HL-60/S4 treated with retinoic acid at 250 ng/mL for 4 days and 3 days (cell line): ENCODE results near the gene GPC5.
"Not testable (repeated sequence)": the region's sequence is repeated elsewhere in the genome, so short reads cannot be mapped to it uniquely, and the experiment has no call there.

ENCODE experiments used
- in situ Hi-C: fragments of 300-500 bp; cut with MboI; formaldehyde crosslinking; loops from 2 replicates; pipeline ENCODE4 v1.7.0; 2022; ENCODE audit warnings: low sequenced_read_pairs

Gene GPC5

DNA sequence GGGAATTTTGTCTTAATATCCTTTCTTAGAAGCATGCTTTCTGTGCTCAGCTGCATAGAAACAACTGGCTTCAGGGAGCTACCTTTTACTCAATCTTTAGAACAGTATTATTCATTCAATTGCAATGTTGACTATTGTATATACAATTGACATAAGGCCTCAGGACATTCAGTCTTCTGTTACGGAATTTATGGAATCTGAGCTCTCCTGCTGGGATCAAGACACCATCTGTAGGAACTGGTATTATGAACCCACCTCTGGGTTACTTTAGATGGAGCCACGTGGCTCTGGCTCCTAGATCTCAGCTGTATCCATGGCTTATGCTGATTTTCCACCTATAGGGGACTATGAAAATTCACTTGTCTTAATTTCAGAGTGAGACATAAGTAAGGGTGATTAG, 1112.0 kb downstream of the GPC5 start:
- in situ Hi-C loops, result no loop called here

DNA sequence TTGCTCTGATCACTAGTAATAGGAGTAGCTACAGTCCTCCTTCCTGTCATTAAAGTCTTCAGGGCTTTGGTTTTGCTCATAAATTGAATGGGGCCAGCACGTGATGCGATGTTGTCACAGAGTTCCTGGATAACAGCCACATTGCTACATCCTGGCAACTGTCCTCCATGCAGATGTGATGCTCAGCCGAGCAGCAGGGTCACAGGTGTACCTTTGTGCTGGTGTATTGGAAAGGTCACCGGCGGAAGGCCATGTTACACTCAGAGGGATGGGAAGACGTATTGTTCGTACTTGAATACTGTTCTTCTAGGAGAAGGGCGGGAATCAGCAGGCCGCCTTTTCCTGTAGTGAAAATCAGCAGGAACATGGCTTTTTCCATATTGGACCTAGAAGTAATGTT, 1114.4 kb downstream of the GPC5 start:
- in situ Hi-C loops, result no loop called here

DNA sequence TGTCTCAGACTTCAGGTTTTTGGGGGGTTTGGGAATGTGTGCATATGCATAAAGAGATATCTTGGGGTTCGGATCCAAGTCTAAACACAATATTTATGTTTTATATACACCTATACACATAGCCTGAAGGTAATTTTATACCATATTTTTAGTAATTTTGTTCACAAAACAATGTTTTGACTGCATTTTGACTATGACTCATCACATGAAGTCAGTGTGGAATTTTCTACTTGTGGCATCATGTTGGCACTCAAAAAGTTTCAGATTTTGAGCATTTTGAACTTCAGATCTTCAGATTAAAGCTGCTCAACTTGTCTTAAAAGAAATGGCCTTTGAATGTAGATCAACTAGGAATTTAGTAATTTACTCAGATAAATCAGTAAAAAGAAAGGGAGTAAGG, 1115.3 kb downstream of the GPC5 start:
- in situ Hi-C loops, result no loop called here

DNA sequence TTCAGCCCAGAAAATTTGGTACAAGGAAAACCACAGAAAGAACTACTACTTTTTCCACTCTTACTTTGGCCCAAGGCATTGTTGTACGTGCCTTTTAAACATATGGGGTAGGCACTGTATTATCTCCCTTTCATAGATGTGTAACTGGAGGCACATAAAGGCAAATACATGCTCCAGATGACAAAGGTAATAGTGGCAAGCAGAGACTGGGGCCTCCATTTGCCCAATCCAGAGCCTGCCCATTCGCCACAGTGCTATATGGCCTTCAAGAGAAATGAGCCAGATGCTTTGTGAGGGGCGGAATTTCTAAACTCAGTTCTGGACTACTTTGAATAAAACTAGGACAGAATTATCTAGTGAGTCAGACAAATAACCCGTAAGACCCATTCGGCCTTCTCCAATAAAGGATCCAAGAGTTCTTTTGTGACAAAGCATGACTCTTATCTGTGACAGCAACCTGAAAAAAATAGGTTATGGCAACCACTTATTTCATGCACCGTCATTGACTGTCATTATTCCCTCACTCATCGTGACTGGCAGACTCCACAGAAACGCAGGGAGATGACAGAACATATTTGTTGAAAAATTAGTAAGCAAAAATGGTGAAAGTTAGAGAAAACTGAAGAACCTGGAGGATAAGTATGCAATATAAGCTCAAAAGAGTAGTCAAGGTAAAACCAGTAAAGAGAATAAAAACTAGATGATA, 1116.2 kb downstream of the GPC5 start:
- in situ Hi-C loops, result no loop called here

DNA sequence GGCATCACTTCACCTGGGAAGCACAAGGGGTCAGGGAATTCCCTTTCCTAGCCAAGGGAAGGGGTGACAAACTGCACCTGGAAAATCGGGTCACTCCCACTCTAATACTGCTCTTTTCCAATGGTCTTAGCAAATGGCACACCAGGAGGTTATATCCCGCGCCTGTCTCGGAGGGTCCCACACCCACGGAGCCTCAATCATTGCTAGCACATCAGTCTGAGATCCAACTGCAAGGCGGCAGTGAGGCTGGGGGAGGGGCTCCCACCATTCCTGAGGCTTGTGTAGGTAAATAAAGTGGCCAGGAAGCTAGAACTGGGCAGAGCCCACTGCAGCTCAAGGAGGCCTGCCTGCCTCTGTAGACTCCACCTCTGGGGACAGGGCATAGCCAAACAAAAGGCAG, 1118.5 kb downstream of the GPC5 start:
- in situ Hi-C loops, result not testable (repeated sequence)

DNA sequence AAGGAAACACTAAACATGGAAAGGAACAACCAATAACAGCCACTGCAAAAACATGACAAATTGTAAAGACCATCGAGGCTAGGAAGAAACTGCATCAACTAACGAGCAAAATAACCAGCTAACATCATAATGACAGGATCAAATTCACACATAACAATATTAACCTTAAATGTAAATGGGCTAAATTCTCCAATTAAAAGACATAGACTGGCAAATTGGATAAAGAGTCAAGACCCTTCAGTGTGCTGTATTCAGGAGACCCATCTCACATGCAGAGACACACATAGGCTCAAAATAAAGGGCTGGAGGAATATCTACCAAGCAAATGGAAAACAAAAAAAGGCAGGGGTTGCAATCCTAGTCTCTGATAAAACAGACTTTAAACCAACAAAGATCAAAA, 1120.2 kb downstream of the GPC5 start:
- in situ Hi-C loops, result not testable (repeated sequence)

DNA sequence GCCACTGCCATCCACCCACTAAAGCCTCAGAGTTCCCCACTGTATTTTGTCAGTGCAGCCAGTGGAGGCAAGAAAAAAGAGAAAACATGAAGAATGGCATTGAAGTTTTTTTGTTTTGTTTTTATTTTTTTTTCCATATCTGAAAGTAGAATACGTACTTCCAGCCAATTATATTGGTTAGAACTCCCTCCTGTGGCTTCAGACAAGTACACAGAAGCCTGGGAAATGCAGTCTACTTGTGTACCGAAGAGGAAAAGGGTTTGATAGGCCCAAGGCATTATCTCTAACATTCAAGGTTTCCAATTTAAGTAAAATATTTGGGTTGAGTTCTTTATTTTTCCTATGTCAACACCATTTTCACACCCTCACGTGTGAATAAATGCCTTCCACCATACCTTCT, 1131.9 kb downstream of the GPC5 start:
- in situ Hi-C loops, result no loop called here

DNA sequence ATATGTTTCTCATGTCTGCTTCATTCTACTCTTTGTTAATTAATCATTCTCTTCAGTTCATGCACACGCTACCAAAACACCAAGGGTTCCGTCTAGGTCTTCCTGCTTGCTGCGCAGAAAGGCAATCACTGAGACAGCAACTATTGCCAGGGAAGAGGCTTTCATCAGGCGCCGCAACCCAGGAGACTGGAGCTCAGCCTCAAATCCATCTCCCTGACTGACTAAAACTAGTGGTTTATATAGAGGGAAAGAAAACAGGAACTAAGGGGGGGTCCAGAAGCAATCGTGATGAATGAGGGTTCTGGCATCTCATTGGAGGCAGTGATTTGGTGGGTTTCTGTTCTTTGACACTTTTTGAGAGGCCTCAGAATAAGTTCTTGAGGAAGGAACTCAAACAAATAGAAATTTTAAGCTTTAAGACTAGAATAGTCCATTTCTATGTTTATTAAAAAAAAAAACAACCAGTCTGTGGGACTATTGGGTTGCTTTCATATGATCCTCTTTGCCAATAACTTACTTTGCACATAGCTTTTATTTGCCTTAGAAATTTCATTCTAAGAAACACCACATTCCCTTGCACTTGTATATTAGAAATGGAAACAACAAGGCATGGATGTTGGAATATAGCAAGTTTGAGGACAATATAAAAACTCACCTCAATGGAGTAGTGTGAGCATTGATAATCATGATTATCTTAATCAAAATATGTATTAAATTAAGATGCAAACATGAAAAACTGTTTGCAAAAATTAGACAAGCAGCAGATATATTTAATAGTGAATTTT, 1137.0 kb downstream of the GPC5 start:
- in situ Hi-C loops, result no loop called here

DNA sequence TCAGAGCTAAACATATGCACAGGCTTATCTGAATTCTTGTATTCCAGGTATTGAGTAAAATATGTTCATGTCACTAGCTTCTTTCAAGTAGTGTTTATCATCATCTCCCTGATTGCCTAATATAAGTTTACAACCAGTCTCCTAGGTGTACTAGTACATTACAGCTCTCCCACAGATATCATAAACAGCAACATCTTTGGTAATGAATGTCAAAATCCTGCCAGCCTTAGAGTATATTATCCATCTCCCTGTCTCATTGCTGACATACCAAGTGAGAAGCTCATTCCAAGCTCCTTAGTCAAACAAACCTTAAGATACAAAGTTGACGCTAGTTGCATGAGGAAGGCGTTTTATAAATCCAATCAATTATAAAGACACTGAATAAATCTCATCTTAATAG, 1139.0 kb downstream of the GPC5 start:
- in situ Hi-C loops, result no loop called here

DNA sequence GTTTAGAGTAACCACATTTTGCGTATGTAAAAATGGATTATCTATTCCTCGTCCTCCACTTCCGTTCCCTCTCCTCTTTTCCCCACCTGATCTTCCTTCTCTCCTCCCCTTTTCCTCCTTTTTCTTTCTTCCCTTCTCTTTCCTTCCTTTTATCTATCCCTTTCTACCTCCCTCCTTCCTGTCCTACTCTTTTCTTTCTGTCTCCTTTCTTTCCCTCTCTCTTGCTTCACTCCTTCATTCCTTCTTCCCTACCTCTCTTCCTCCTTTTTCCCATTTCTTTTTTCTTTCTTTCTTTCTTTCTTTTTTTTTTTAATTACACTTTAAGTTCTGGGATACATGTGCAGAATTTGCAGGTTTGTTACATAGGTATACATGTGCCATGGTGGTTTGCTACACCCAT, 1139.7 kb downstream of the GPC5 start:
- in situ Hi-C loops, result no loop called here

DNA sequence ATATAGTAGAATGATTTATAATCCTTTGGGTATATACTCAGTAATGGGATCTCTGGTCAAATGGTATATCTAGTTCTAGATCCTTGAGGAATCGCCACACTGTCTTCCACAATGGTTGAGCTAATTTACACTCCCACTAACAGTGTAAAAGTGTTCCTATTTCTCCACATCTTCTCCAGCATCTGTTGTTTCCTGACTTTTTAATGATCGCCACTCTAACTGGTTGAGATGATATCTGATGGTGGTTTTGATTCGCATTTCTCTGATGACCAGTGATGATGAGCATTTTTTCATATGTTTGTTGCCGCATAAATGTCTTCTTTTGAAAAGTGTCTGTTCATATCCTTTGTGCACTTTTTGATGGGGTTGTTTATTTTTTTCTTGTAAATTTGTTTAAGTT, 1140.7 kb downstream of the GPC5 start:
- in situ Hi-C loops, result not testable (repeated sequence)

DNA sequence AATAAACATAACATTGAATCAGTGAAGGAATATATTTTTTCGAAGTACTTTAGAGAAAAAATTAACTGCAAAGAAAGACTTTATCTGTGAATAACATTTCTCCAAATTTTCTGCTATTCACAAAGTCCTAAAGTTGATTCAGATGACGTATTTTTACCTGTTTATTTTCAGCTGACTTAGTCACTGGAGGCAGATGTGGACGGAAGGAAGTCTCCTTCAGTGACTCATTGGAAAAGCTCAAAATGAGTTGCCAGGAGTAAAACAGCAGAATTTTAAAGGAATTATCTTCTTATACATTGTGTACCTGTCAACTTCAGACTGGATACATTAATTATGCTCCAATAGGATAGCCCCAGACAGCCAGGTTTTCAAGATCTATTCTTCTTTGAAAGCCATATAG, 1148.8 kb downstream of the GPC5 start:
- in situ Hi-C loops, result no loop called here

DNA sequence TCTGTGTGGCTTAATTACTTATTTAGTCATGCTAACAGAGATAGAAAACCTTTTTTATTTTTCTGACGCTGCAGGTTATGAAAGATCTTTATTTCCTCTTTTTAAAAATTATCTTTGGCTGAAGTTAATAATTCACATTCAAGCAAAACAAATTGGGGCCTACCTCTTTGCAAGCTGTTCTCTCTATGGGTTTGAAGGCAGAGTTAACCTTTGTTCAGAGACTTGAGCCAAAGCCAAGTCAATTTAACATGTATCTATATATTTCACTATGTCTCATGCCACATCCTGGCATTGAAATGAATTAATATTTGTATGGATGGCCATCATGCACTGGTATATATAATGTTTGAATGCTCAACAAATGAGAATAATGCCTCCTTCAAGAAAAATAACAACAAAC, 1150.9 kb downstream of the GPC5 start:
- in situ Hi-C loops, result no loop called here

DNA sequence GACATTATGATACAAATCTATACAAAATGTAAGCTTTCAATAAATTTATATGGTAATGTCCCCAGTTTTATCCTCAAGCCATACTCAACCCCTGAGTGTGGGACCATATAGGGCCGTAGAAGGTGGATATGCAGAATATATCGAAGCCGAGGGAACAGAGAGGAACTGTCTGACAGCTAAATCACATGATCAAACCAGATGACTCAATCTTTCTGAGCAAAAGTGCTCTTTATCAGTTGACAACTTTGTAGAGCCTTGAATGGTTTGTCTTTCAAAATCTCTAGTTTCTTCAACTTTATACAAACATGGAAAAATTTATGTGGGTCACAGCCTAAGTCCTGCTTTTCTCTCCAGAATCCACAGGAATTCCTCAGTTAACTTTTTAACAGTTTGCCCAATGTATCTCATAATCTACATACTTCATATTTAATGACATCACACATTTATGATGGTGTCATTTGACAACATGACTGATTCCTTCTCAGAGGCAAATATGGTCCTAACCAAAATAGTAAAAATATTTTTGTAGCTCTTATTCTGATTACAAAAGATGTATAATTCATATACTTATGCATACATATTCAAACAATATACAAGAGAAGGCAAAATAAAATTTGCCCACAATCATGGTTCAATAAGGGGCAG, 1155.2 kb downstream of the GPC5 start:
- in situ Hi-C loops, result no loop called here

DNA sequence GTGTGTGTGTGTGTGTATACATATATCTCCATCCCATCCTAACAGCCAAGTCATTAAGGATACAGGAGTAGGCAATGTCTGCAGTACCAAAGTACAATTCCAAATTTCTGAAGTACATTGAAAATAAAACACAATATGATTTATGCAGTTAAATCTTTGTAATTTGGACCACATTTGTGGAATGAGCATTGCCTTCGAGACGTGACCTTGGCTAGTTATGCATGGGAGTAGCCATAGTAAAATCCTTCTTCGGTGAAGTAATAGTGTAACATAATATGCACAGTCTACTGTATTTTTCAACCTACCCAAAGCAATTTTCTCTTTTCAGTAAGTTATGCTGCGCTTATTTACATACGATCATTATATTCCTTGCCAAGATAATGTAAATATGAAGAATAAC, 1162.5 kb downstream of the GPC5 start:
- in situ Hi-C loops, result no loop called here

DNA sequence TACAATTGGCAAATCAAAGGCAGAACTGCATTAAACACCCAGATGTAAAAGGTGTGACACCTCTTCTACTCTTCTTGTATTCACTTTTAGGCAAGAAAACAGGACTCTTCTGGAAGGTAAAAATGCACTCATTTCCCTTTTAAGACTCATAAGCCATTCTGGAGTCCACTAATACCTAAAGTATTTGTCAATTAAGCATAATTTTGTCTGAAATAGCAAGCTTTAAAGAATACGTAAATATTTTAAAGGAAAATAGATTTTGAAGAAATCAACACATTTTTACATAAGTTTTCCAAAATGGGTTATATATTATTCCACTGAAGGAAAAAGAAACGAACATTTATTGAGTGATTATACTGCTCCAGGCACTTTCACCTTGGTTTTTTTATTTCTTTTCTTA, 1166.5 kb downstream of the GPC5 start:
- in situ Hi-C loops, result no loop called here

DNA sequence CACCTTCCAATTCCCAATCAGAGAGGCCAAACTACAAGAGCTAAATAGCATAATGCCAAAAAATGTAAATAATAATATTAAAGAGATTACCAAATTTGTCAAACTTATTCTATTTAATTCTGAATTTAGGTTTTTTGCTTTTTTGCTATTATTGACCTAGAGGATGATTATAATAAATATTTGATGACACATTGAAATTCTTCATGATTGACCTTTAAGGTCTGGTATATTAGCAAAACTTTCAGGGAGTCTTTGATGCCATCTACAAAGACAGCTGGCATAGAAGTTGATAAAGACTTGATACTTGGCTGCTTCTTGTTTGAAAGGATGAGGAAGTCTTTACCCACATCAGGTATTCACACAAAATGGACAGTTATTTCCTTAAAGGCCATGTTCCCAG, 1168.3 kb downstream of the GPC5 start:
- in situ Hi-C loops, result no loop called here

DNA sequence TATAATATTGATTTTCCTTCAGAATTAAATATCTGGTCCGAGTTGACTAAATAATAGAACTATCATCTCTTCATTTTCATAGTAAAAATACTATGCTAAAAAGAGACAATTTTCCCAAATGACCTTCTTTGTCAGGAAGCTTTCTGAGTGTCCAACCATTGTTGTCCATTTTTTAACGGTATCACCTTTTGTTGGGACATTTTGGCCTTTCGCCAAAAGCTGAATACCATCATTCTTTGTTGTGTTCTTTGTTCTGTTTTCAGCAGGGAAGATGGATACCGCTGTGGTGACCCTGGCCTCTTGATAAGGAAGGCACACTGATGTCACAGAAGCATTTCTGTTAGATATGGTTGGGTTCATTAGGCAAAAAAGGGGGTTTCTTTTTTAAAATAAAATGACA, 1173.8 kb downstream of the GPC5 start:
- in situ Hi-C loops, result no loop called here

DNA sequence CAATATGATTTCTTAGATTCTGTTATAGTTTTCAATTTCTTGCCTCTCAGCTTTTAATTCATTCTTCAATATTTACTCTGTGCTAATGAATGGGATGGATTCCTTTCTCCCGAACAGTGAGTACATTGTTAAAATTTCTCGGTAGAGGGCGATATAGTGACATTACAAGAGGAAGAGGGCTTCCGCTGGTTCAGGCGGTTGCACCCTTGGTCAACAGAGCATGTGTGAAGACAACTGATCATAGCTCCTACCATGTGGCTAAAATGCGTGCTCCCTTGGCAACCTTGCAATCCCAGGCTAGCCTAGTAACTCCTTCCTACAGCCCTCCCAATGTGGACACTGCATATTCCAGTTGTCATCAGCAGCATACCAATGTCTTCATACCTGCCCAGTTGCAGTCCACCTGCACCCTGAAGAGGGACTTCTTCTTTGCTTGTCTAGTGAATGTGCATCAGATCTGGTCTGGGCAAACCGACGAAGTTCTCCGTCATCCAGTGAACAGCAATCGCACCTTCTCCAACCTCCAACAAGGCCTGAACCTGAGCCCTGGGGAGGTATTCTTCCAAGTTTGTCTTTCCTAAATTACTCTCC, 1175.1 kb downstream of the GPC5 start:
- in situ Hi-C loops, result no loop called here

DNA sequence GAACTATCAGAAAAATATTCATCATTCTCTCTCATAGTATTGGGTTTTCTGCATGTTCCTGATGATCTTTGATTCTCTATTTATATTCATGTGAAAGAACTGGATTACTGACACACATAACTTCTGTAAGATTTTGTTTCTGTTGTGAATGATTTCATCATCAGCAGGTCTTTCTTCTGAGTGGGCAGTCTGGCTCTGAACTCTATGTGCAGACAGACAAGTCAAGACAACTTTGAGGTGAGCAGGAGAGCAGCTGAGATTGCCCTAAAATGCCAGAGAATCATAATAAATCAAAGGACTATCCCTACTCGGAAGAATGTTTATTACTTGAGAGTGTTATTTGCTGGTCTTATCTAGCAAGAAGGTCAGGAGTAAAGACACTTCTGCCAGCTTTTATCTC, 1176.1 kb downstream of the GPC5 start:
- in situ Hi-C loops, result no loop called here

DNA sequence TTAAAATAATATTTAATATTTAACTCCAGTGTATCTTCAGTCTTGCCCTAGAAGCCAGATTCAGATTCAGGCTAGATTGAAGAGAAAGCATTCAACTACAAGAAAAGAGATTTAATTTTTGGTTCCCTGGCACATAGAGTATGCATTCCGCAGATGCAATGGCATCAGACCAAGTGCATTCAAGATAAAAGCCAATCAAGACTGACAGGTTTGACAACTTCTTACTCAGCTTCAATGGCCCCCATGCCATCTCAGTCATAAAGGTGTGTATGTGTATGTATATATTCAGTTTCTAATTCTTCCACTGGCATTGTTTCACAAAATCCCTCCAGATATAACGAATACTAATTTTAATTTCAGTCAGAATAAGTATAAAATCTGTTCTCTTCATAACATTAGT, 1177.4 kb downstream of the GPC5 start:
- in situ Hi-C loops, result no loop called here

DNA sequence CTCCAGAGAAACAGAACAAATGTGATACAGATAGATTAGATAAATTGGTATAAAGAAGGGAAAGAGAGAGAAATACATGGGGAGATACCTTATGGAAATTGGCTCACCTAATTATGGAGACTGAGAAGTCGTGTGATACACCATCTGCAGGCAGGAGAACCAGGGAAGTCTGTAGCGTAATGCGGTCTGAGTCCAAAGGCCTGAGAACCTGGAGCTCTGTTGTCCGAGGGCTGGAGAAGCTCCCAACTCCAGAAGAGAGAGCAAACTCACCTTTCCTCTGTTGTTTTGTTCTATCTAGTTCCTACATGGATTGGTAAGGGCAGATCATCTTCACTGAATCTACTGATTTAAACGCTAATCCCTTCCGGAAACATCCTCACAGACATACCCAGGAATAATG, 1179.9 kb downstream of the GPC5 start:
- in situ Hi-C loops, result no loop called here
